Activated T-helper 2 cell treated with anti-CD3 and anti-CD28 coated beads, Interferon-gamma antibody, Interleukin-2, Interleukin-4, amounts not matched to agents 10 μg/mL and 5 μg/mL and 100 μg/mL, durations not matched to agents 14 hours and 24 hours and 36 hours (primary cell): ENCODE measurements around the gene SULT1C3. TPM values are rescaled to one million over a fixed set of nuclear protein-coding genes. Genes with fewer than 3 reads are reported as not detected.

Experiments
- DNase-seq: peaks from one replicate; pipeline ENCODE4 v3.0.0; 2021; ENCODE audit warnings: low spot score
- H3K27ac Mint-ChIP-seq: one replicate; pipeline ENCODE4 v1.8.0; 2021; ENCODE audit warnings: mixed read lengths
- H3K27me3 Mint-ChIP-seq: one replicate; pipeline ENCODE4 v1.8.0; 2021; ENCODE audit warnings: low read depth, mixed read lengths
- H3K36me3 Mint-ChIP-seq: one replicate; pipeline ENCODE4 v1.8.0; 2021; ENCODE audit warnings: low read depth, mixed read lengths
- H3K4me1 Mint-ChIP-seq: one replicate; pipeline ENCODE4 v1.8.0; 2021; ENCODE audit warnings: low read depth, mixed read lengths
- H3K4me3 Mint-ChIP-seq: one replicate; pipeline ENCODE4 v1.8.0; 2021; ENCODE audit warnings: low read depth, mild to moderate bottlenecking, moderate library complexity, mixed read lengths
- H3K9me3 Mint-ChIP-seq: one replicate; pipeline ENCODE4 v1.8.0; 2021; ENCODE audit warnings: mixed read lengths
- intact Hi-C: fragments of 100-400 bp; cut with micrococcal nuclease; formaldehyde crosslinking; loops from one replicate; pipeline ENCODE4 v1.15.1; 2023
- total RNA-seq: library from RNA; stranded (reverse); gene quantifications from 2 replicates; pipeline ENCODE4 v1.2.3, GENCODE V29; 2022

Gene SULT1C3
- total RNA-seq = not detected in 2 replicates

GRCh38 chr2:108239786-108240185 lies at the start of gene SULT1C3:
TSS of gene SULT1C3 (plus strand) at chr2:108239968. CDS start at chr2:108247195, 7,227 bp downstream.
- intact Hi-C loops = no loop called here
- Mint-ChIP-seq H3K27me3 (no peaks in the 10 kb centered on the region), H3K4me3 (no peak within 1 kb of the TSS), H3K9me3 (peaks cover 8% of the 10 kb centered on the region), H3K4me1 (no peaks in the 10 kb centered on the region), H3K27ac (no peak within 1 kb of the TSS), H3K36me3 (no peaks in the 10 kb centered on the region)
- no peak for DNase-seq

GRCh38 chr2:108193251-108193650 lies 46.5 kb upstream of the SULT1C3 start:
- H3K27ac Mint-ChIP-seq = no peak overlapping the region
- no peaks in the 10 kb centered on the region for H3K9me3 Mint-ChIP-seq
- H3K27me3 Mint-ChIP-seq = no peaks in the 10 kb centered on the region
- DNase-seq = no peak
- H3K36me3 Mint-ChIP-seq = no peaks in the 10 kb centered on the region
- H3K4me3 Mint-ChIP-seq = no peak overlapping the region
- intact Hi-C loops = loop anchor here (10.0 kb wide), 1 partner anchor 392 kb away; no protein-coding TSS in a partner anchor
- no peaks in the 10 kb centered on the region for H3K4me1 Mint-ChIP-seq

GRCh38 chr2:108194409-108195132 lies 45.2 kb upstream of the SULT1C3 start:
- intact Hi-C loops = loop anchor here (10.0 kb wide), 1 partner anchor 390 kb away; no protein-coding TSS in a partner anchor
- Mint-ChIP-seq H3K27ac (no peak overlapping the region), H3K4me1 (no peaks in the 10 kb centered on the region), H3K4me3 (no peak overlapping the region), H3K36me3 (no peaks in the 10 kb centered on the region), H3K9me3 (no peaks in the 10 kb centered on the region), H3K27me3 (no peaks in the 10 kb centered on the region)
- no peak for DNase-seq

GRCh38 chr2:108195133-108195439 lies 44.7 kb upstream of the SULT1C3 start:
- no peaks in the 10 kb centered on the region for H3K27me3 Mint-ChIP-seq
- no peaks in the 10 kb centered on the region for H3K4me1 Mint-ChIP-seq
- DNase-seq = no peak
- H3K27ac Mint-ChIP-seq = no peak overlapping the region
- no peak overlapping the region for H3K4me3 Mint-ChIP-seq
- no peaks in the 10 kb centered on the region for H3K9me3 Mint-ChIP-seq
- no peaks in the 10 kb centered on the region for H3K36me3 Mint-ChIP-seq
- intact Hi-C loops = loop anchor here (10.0 kb wide), 1 partner anchor 390 kb away; no protein-coding TSS in a partner anchor

GRCh38 chr2:108199726-108200125 lies 40.0 kb upstream of the SULT1C3 start:
- Mint-ChIP-seq H3K27ac (no peak overlapping the region), H3K36me3 (no peaks in the 10 kb centered on the region), H3K27me3 (no peaks in the 10 kb centered on the region), H3K9me3 (peaks cover 10% of the 10 kb centered on the region), H3K4me3 (no peak overlapping the region), H3K4me1 (no peaks in the 10 kb centered on the region)
- intact Hi-C loops = loop anchor here (10.0 kb wide), 1 partner anchor 385 kb away; no protein-coding TSS in a partner anchor
- DNase-seq = no peak

GRCh38 chr2:108200569-108200968 lies 39.2 kb upstream of the SULT1C3 start:
- intact Hi-C loops = no loop called here
- H3K4me3 Mint-ChIP-seq = no peak overlapping the region
- no peaks in the 10 kb centered on the region for H3K36me3 Mint-ChIP-seq
- peaks cover 10% of the 10 kb centered on the region for H3K9me3 Mint-ChIP-seq
- no peaks in the 10 kb centered on the region for H3K4me1 Mint-ChIP-seq
- no peak overlapping the region for H3K27ac Mint-ChIP-seq
- H3K27me3 Mint-ChIP-seq = no peaks in the 10 kb centered on the region
- DNase-seq = no peak

GRCh38 chr2:108212671-108213070 lies 27.1 kb upstream of the SULT1C3 start:
- H3K27ac Mint-ChIP-seq = no peak overlapping the region
- H3K4me3 Mint-ChIP-seq = no peak overlapping the region
- intact Hi-C loops = no loop called here
- H3K36me3 Mint-ChIP-seq = no peaks in the 10 kb centered on the region
- H3K9me3 Mint-ChIP-seq = peaks cover 8% of the 10 kb centered on the region
- DNase-seq = no peak
- H3K4me1 Mint-ChIP-seq = no peaks in the 10 kb centered on the region
- H3K27me3 Mint-ChIP-seq = no peaks in the 10 kb centered on the region

GRCh38 chr2:108215794-108216211 lies 24.0 kb upstream of the SULT1C3 start:
- no peaks in the 10 kb centered on the region for H3K36me3 Mint-ChIP-seq
- H3K4me3 Mint-ChIP-seq = no peak overlapping the region
- no peaks in the 10 kb centered on the region for H3K27me3 Mint-ChIP-seq
- H3K27ac Mint-ChIP-seq = no peak overlapping the region
- no peaks in the 10 kb centered on the region for H3K4me1 Mint-ChIP-seq
- H3K9me3 Mint-ChIP-seq = no peaks in the 10 kb centered on the region
- intact Hi-C loops = no loop called here
- no peak for DNase-seq

GRCh38 chr2:108217211-108217610 lies 22.6 kb upstream of the SULT1C3 start:
- Mint-ChIP-seq H3K27me3 (no peaks in the 10 kb centered on the region), H3K27ac (no peak overlapping the region), H3K4me3 (no peak overlapping the region), H3K4me1 (no peaks in the 10 kb centered on the region), H3K36me3 (no peaks in the 10 kb centered on the region), H3K9me3 (no peaks in the 10 kb centered on the region)
- intact Hi-C loops = no loop called here
- DNase-seq = no peak

GRCh38 chr2:108219688-108220087 lies 20.1 kb upstream of the SULT1C3 start:
- Mint-ChIP-seq H3K9me3 (peaks cover 6% of the 10 kb centered on the region), H3K4me1 (no peaks in the 10 kb centered on the region), H3K27me3 (no peaks in the 10 kb centered on the region), H3K27ac (no peak overlapping the region), H3K4me3 (no peak overlapping the region), H3K36me3 (no peaks in the 10 kb centered on the region)
- intact Hi-C loops = no loop called here
- DNase-seq = no peak

GRCh38 chr2:108220191-108220590 lies 19.6 kb upstream of the SULT1C3 start:
- H3K9me3 Mint-ChIP-seq = peaks cover 6% of the 10 kb centered on the region
- H3K4me3 Mint-ChIP-seq = no peak overlapping the region
- intact Hi-C loops = no loop called here
- H3K27me3 Mint-ChIP-seq = no peaks in the 10 kb centered on the region
- no peaks in the 10 kb centered on the region for H3K4me1 Mint-ChIP-seq
- H3K36me3 Mint-ChIP-seq = no peaks in the 10 kb centered on the region
- DNase-seq = no peak
- H3K27ac Mint-ChIP-seq = no peak overlapping the region

GRCh38 chr2:108220942-108221541 lies 18.7 kb upstream of the SULT1C3 start:
- no peak for DNase-seq
- intact Hi-C loops = no loop called here
- H3K27me3 Mint-ChIP-seq = no peaks in the 10 kb centered on the region

GRCh38 chr2:108222261-108222660 lies 17.5 kb upstream of the SULT1C3 start:
- intact Hi-C loops = no loop called here
- H3K9me3 Mint-ChIP-seq = peaks cover 6% of the 10 kb centered on the region

More at GRCh38 chr2:108220942-108221541, 18.7 kb upstream of the SULT1C3 start:
- Mint-ChIP-seq H3K27ac (no peak overlapping the region), H3K4me3 (no peak overlapping the region), H3K9me3 (peaks cover 6% of the 10 kb centered on the region), H3K36me3 (no peaks in the 10 kb centered on the region), H3K4me1 (no peaks in the 10 kb centered on the region)

More at GRCh38 chr2:108222261-108222660, 17.5 kb upstream of the SULT1C3 start:
- Mint-ChIP-seq H3K4me1 (no peaks in the 10 kb centered on the region), H3K27me3 (no peaks in the 10 kb centered on the region), H3K4me3 (no peak overlapping the region), H3K36me3 (no peaks in the 10 kb centered on the region), H3K27ac (no peak overlapping the region)
- no peak for DNase-seq
